ENCODE data around the gene TLR8. TPM values are rescaled to one million over a fixed set of nuclear protein-coding genes. Genes with fewer than 3 reads are reported as not detected.
A peak's percentile ranks its signal among the peaks of the same experiment; 100 is the strongest.

The TLR8 gene
- total RNA-seq, 1 experiment from 2014 or later, result not detected

DNA sequence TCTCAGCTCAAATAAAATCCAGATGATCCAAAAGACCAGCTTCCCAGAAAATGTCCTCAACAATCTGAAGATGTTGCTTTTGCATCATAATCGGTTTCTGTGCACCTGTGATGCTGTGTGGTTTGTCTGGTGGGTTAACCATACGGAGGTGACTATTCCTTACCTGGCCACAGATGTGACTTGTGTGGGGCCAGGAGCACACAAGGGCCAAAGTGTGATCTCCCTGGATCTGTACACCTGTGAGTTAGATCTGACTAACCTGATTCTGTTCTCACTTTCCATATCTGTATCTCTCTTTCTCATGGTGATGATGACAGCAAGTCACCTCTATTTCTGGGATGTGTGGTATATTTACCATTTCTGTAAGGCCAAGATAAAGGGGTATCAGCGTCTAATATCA, 18.7 kb upstream of the TLR8 start:
- DNase-seq (ENCODE audit: low read depth in 1 of 2, low spot score in 2 of 2), result no peak
- no peaks in the 10 kb centered on the region for H3K27me3 ChIP-seq (replicated peaks)

DNA sequence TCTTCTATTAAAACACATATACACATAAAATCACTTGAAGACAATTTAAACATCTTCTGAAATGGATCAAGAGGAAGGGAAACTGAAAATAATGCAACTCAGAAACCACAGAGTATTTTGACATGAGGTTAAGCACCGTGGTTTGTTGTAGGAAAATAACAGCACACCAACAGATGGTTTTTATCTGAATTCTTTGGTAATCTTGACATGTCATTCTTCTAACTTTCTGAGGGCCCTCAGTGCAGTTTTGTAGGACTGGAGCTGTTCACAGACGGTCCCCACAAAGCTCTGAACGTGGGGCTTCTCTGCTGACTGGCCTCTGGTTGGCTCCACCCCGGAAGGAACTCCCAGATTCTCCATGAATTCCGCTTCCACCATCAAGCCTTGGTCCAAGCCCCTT, 16.0 kb upstream of the TLR8 start:
- Histone ChIP-seq H3K4me3 (no peak overlapping the region), H3K27ac (no peak overlapping the region), H3K9me3 (replicated peaks) (no peaks in the 10 kb centered on the region), H3K4me1 (replicated peaks) (peaks cover 8% of the 10 kb centered on the region), H3K27me3 (replicated peaks) (no peaks in the 10 kb centered on the region), H3K36me3 (no peaks in the 10 kb centered on the region)
- no peak for DNase-seq (ENCODE audit: low read depth in 1 of 2, low spot score in 2 of 2)

More for the DNA sequence above, 18.7 kb upstream of the TLR8 start:
- H3K4me3 ChIP-seq, result no peak overlapping the region
- H3K4me1 ChIP-seq (replicated peaks), result no peaks in the 10 kb centered on the region
- no peaks in the 10 kb centered on the region for H3K36me3 ChIP-seq
- no peaks in the 10 kb centered on the region for H3K9me3 ChIP-seq (replicated peaks)
- H3K27ac ChIP-seq, result no peak overlapping the region

GRCh38 chrX:12891171-12891570, 15.2 kb upstream of the TLR8 start:
- H3K36me3 ChIP-seq, result no peaks in the 10 kb centered on the region
- H3K9me3 ChIP-seq (replicated peaks), result no peaks in the 10 kb centered on the region
- no peak overlapping the region for H3K27ac ChIP-seq
- no peaks in the 10 kb centered on the region for H3K27me3 ChIP-seq (replicated peaks)
- no peak overlapping the region for H3K4me3 ChIP-seq
- peaks cover 8% of the 10 kb centered on the region for H3K4me1 ChIP-seq (replicated peaks)
- DNase-seq (ENCODE audit: low read depth in 1 of 2, low spot score in 2 of 2), result no peak

DNA sequence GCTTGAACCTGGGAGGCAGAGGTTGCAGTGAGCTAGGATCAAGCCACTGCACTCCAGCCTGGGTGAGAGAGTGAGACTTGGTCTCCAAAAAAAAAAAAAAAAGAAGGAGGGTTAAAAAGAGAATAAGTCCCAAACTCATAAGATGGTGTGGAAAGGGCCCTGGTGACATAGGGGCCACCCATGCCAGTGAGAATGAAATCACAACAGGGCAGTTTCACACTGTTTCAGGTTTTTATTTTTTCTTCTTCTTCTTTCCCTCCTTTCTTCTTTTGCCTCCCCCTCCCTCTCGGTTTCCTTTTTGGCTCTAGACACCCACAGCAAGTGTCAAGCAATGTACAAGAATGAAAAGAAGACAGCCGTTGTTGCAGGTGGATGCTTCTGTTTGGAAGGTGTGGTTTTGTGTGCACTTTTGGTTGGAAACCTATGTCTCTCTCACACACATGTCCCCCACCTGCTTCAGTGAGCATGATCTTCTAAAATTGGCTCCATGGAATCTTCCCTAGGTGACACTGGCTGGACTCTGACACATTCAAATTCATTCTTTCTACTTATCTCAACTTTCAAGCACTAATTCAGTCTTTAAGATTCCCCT, 14.4 kb upstream of the TLR8 start:
- Histone ChIP-seq H3K27me3 (replicated peaks) (no peaks in the 10 kb centered on the region), H3K4me1 (replicated peaks) (peaks cover 8% of the 10 kb centered on the region), H3K4me3 (no peak overlapping the region), H3K9me3 (replicated peaks) (no peaks in the 10 kb centered on the region), H3K27ac (no peak overlapping the region), H3K36me3 (no peaks in the 10 kb centered on the region)
- DNase-seq (ENCODE audit: low read depth in 1 of 2, low spot score in 2 of 2), result no peak

GRCh38 chrX:12892716-12893115, 13.7 kb upstream of the TLR8 start:
- no peaks in the 10 kb centered on the region for H3K9me3 ChIP-seq (replicated peaks)
- no peaks in the 10 kb centered on the region for H3K27me3 ChIP-seq (replicated peaks)
- no peak overlapping the region for H3K27ac ChIP-seq
- H3K36me3 ChIP-seq, result no peaks in the 10 kb centered on the region
- H3K4me3 ChIP-seq, result no peak overlapping the region
- H3K4me1 ChIP-seq (replicated peaks), result peaks cover 8% of the 10 kb centered on the region
- DNase-seq (ENCODE audit: low read depth in 1 of 2, low spot score in 2 of 2), result no peak

DNA sequence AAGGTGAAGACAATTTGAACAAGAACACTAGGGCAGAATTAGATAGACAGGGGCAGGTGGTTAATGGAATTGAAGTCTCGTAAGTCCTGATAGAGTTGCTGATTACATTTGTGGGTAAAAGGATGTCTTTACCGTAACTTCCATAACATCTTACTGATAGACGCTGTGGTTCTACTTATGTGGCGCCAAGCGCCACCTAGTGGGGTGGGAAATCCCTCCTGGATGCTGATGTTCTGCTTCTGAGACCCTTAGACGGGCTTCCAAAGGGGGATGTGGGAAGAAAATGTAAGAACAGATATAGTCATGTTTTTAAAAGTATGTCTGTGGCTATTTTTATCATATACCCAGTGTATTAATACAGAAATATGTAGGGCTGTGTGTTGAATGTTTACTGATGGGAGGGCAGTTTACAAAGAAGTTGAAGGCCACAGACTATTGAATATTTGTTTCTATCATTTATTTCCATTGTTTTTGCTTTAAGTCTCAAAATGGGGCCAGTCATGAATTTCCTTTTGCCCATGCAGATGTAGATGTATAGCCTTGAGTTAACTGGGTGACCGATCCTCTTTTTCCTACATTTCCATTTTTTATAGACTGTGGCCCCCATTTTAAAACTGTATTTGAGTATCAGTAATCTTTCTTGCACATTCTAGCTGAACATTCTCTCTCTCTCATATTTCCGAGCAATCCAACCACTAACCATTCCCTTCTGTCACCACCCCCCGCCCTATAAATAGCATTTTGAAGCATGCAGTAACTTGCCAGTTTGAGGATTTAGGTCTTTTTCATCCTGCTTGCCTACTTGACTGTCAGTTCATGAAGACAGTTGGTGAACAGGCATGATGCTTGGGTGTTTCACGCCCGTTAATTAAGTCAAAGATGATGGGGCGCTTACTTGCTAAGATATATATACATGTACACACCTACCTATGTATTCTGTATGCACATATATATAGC, 12.1 kb upstream of the TLR8 start:
- DNase-seq (ENCODE audit: low read depth in 1 of 2, low spot score in 2 of 2), result peak in 1 of 2 experiments; percentile 37
- Histone ChIP-seq H3K36me3 (no peaks in the 10 kb centered on the region), H3K9me3 (replicated peaks) (no peaks in the 10 kb centered on the region), H3K27me3 (replicated peaks) (no peaks in the 10 kb centered on the region), H3K4me3 (no peak overlapping the region), H3K4me1 (replicated peaks) (peaks cover 16% of the 10 kb centered on the region), H3K27ac (no peak overlapping the region)

DNA sequence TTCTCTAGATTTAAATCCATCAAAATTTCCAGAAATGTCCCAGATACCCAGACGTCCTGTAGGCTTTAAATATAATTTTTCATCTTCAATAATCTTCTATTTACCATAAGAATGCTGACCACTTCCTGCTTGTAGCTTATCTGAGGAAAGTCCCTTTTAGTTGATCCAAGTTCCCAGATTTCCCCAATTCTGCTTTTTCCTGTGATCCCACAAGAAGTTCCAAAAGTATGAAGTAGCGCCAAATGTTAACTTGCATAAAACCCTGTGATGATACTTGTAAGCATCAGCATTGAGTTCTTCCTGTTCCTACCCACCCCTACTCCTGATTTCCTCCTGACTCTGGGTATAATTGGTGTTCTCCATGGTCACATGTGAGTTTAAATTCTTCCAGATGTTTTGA, 10.6 kb upstream of the TLR8 start:
- Histone ChIP-seq H3K4me1 (replicated peaks) (peaks cover 16% of the 10 kb centered on the region), H3K27me3 (replicated peaks) (no peaks in the 10 kb centered on the region)
- no peak for DNase-seq (ENCODE audit: low read depth in 1 of 2, low spot score in 2 of 2)

GRCh38 chrX:12896935-12897334, 9.5 kb upstream of the TLR8 start:
- Histone ChIP-seq H3K36me3 (no peaks in the 10 kb centered on the region), H3K27ac (no peak overlapping the region), H3K9me3 (replicated peaks) (no peaks in the 10 kb centered on the region), H3K4me3 (no peak overlapping the region), H3K4me1 (replicated peaks) (peaks cover 16% of the 10 kb centered on the region), H3K27me3 (replicated peaks) (no peaks in the 10 kb centered on the region)
- no peak for DNase-seq (ENCODE audit: low read depth in 1 of 2, low spot score in 2 of 2)

More for the DNA sequence above, 10.6 kb upstream of the TLR8 start:
- Histone ChIP-seq H3K9me3 (replicated peaks) (no peaks in the 10 kb centered on the region), H3K4me3 (no peak overlapping the region), H3K36me3 (no peaks in the 10 kb centered on the region), H3K27ac (no peak overlapping the region)

GRCh38 chrX:12898073-12898472, 8.3 kb upstream of the TLR8 start:
- H3K4me1 ChIP-seq (replicated peaks), result peaks cover 16% of the 10 kb centered on the region
- H3K9me3 ChIP-seq (replicated peaks), result no peaks in the 10 kb centered on the region
- no peak overlapping the region for H3K4me3 ChIP-seq
- H3K27ac ChIP-seq, result no peak overlapping the region
- peak; percentile 21 to 53 for DNase-seq (ENCODE audit: low read depth in 1 of 2, low spot score in 2 of 2)
- no peaks in the 10 kb centered on the region for H3K27me3 ChIP-seq (replicated peaks)
- H3K36me3 ChIP-seq, result no peaks in the 10 kb centered on the region

- Histone ChIP-seq H3K9me3 (replicated peaks) (no peaks in the 10 kb centered on the region), H3K27ac (no peak overlapping the region), H3K36me3 (no peaks in the 10 kb centered on the region), H3K4me3 (no peak overlapping the region), H3K4me1 (replicated peaks) (peaks cover 20% of the 10 kb centered on the region), H3K27me3 (replicated peaks) (no peaks in the 10 kb centered on the region)
- no peak for DNase-seq (ENCODE audit: low read depth in 1 of 2, low spot score in 2 of 2)
Observed at GRCh38 chrX:12899506-12899905, 6.9 kb upstream of the TLR8 start.

DNA sequence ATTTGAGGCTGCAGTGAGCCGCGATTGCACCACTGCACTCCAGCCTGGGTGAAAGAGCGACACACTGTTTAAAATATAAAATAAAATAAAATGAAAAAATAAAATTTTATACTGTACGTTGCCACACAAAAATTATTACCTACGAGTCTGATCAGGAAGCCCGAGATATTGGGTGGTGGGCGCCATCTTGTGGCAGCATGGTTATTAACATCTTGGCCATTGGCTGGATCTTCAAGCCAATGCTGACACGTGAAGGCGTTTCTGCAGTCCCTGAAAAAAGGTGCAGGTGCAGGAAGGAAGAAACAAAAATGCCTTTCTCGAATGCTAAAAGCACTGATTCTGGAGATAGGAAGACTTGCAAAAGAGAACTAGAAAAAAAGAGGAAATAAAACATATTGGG, 4.9 kb upstream of the TLR8 start:
- Histone ChIP-seq H3K36me3 (no peaks in the 10 kb centered on the region), H3K27ac (no peak overlapping the region), H3K27me3 (replicated peaks) (no peaks in the 10 kb centered on the region), H3K9me3 (replicated peaks) (no peaks in the 10 kb centered on the region), H3K4me3 (no peak overlapping the region), H3K4me1 (replicated peaks) (peaks cover 17% of the 10 kb centered on the region)
- peak; percentile 27 to 48 for DNase-seq (ENCODE audit: low read depth in 1 of 2, low spot score in 2 of 2)

DNA sequence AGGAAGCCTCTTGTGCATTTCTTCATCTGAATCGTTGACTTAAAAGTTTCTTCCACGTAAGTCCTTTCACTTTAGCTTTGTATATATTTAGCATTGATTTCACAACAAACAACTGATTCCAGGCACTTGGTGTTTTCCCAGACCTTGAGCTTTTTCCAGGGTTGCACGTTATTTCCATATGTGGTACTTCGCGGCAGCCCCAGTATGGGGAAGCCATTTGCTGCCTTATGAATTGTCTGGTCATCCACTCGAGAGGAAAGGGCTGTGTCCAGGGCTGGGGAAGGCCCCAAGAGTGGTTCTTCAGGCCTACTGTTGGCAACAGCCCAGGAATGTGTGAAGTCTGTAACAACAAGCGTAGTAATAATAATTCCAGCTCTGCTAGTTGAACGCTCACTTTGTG, 2.8 kb upstream of the TLR8 start:
- Histone ChIP-seq H3K27ac (no peak overlapping the region; the same call in 1 of the 2 replicates), H3K4me1 (replicated peaks) (peaks cover 8% of the 10 kb centered on the region)

DNA sequence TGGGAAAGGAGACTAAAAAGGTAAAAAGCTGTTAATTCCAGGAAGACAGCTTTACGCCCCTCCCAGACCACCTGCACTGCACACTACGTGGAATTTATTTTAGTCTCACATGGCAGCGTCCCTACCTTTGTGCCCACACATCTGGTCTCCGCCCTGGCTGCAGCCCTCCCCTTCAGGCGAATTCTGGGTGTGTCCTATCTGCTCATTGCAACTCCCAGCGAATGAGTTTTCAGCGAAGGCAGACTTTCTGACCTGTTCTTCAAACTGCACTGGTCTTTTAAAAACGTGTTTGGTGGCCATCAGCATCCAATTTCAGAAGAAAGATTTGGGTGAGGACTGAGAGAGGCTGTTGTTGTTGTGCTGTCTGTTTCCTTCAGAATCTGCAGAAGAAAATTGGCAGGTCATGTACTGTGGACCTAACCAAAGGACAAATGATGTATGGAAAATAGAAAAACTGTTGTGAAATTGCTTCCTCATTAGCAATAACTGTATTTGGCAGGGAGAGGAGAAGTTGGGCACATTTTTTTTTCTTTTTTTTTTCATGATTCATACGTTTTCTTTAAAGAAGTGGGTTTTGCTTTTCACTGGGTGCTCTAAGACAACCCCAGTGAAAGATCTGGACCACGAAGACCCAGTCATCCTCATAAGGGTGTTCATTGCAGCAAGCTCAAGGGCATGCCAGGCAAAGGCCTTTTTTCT, 4.2 kb downstream of the TLR8 start:
- Histone ChIP-seq H3K4me3 (no peak overlapping the region), H3K36me3 (no peaks in the 10 kb centered on the region), H3K27me3 (replicated peaks) (no peaks in the 10 kb centered on the region), H3K4me1 (replicated peaks) (peaks cover 23% of the 10 kb centered on the region), H3K27ac (no peak overlapping the region), H3K9me3 (replicated peaks) (no peaks in the 10 kb centered on the region)
- DNase-seq (ENCODE audit: low read depth in 1 of 2, low spot score in 2 of 2), result no peak

More for the DNA sequence above, 2.8 kb upstream of the TLR8 start:
- no peaks in the 10 kb centered on the region for H3K27me3 ChIP-seq (replicated peaks)
- no peak overlapping the region for H3K4me3 ChIP-seq
- DNase-seq (ENCODE audit: low read depth in 1 of 2, low spot score in 2 of 2), result peak in 1 of 2 experiments; percentile 29
- no peaks in the 10 kb centered on the region for H3K9me3 ChIP-seq (replicated peaks)
- no peaks in the 10 kb centered on the region for H3K36me3 ChIP-seq

- H3K9me3 ChIP-seq (replicated peaks), result no peaks in the 10 kb centered on the region
- no peak for DNase-seq (ENCODE audit: low read depth in 1 of 2, low spot score in 2 of 2)
Observed at GRCh38 chrX:12911122-12911470, 4.7 kb downstream of the TLR8 start.

More at GRCh38 chrX:12911122-12911470, 4.7 kb downstream of the TLR8 start:
- H3K36me3 ChIP-seq, result no peaks in the 10 kb centered on the region
- H3K4me3 ChIP-seq, result no peak overlapping the region
- H3K27me3 ChIP-seq (replicated peaks), result no peaks in the 10 kb centered on the region
- no peak overlapping the region for H3K27ac ChIP-seq
- H3K4me1 ChIP-seq (replicated peaks), result peaks cover 23% of the 10 kb centered on the region

Data from SJSA1 (cell line).